GM12865 (cell line): Measurements from ENCODE around the gene ATP6V0E2.
A peak's percentile ranks its signal among the peaks of the same experiment; 100 is the strongest.
"Not testable (repeated sequence)": the region's sequence is repeated elsewhere in the genome, so short reads cannot be mapped to it uniquely, and the experiment has no call there.

Source experiments
- DNase-seq: peaks from one replicate; pipeline ENCODE4 v3.0.0; 2010; ENCODE audit warnings: low read depth
- H3K4me3 ChIP-seq: 2 replicates; pipeline ENCODE4 v1.5.1; 2011; ENCODE audit warnings: mild to moderate bottlenecking, low read depth, low read length, control low read depth
- CTCF ChIP-seq: IDR thresholded peaks from 2 replicates; pipeline ENCODE4 v1.5.1; 2011; ENCODE audit warnings: low read length, control low read depth, low read depth, inconsistent platforms; ENCODE audit not compliant: insufficient read depth; ENCODE audit errors: missing control alignments

ATP6V0E2 gene

GRCh38 chr7:149883452-149883861 lies 9.7 kb downstream of the ATP6V0E2 start:
- H3K4me3 ChIP-seq, result no peak overlapping the region
- DNase-seq, result peak; percentile 69
- peak; percentile 79 for TF ChIP-seq CTCF

GRCh38 chr7:149884016-149884415 lies 10.2 kb downstream of the ATP6V0E2 start:
- no peak overlapping the region for H3K4me3 ChIP-seq
- no peak for DNase-seq
- no peak for TF ChIP-seq CTCF

- no peak for DNase-seq
- TF ChIP-seq CTCF, result no peak
Measured at GRCh38 chr7:149884541-149884940, 10.8 kb downstream of the ATP6V0E2 start.

GRCh38 chr7:149885191-149886017 lies 11.6 kb downstream of the ATP6V0E2 start:
- DNase-seq, result no peak
- no peak for TF ChIP-seq CTCF
- H3K4me3 ChIP-seq, result no peak overlapping the region

More at GRCh38 chr7:149884541-149884940, 10.8 kb downstream of the ATP6V0E2 start:
- H3K4me3 ChIP-seq, result no peak overlapping the region

- H3K4me3 ChIP-seq, result no peak overlapping the region
- no peak for TF ChIP-seq CTCF
- no peak for DNase-seq
Measured at GRCh38 chr7:149886018-149886415, 12.2 kb downstream of the ATP6V0E2 start.

- no peak for TF ChIP-seq CTCF
- no peak overlapping the region for H3K4me3 ChIP-seq
- DNase-seq, result no peak
Measured at GRCh38 chr7:149887311-149887710, 13.5 kb downstream of the ATP6V0E2 start.

- H3K4me3 ChIP-seq, DNase-seq: not testable (repeated sequence)
Measured at GRCh38 chr7:149890715-149891114, 16.9 kb downstream of the ATP6V0E2 start.

- not testable (repeated sequence) for DNase-seq, H3K4me3 ChIP-seq
Measured at GRCh38 chr7:149894957-149895356, 21.2 kb downstream of the ATP6V0E2 start.

GRCh38 chr7:149907776-149908376 lies 34.1 kb downstream of the ATP6V0E2 start:
- not testable (repeated sequence) for H3K4me3 ChIP-seq, DNase-seq

GRCh38 chr7:149910219-149910618 lies 36.5 kb downstream of the ATP6V0E2 start:
- not testable (repeated sequence) for H3K4me3 ChIP-seq, DNase-seq

GRCh38 chr7:149912126-149912525 lies 38.4 kb downstream of the ATP6V0E2 start:
- H3K4me3 ChIP-seq, DNase-seq: not testable (repeated sequence)
